AG09309 (cell line): ENCODE measurements around the gene PFKFB1.

ENCODE experiments used
- DNase-seq: peaks from one replicate; pipeline ENCODE4 v3.0.0-alpha.2; 2010; ENCODE audit warnings: low read depth
- H3K4me3 ChIP-seq: 2 replicates; pipeline ENCODE4 v1.5.1; 2011; ENCODE audit warnings: mild to moderate bottlenecking, low read depth, low read length, moderate library complexity; ENCODE audit not compliant: control insufficient read depth
- CTCF ChIP-seq: IDR thresholded peaks from 2 replicates; pipeline ENCODE4 v1.5.1; 2011; ENCODE audit warnings: mild to moderate bottlenecking, low read depth, low read length, inconsistent platforms; ENCODE audit not compliant: insufficient read depth, control insufficient read depth; ENCODE audit errors: missing control alignments

The PFKFB1 gene

GRCh38 chrX:54930291-54931049 lies 63.5 kb downstream of the PFKFB1 start:
- DNase-seq = no peak
- H3K4me3 ChIP-seq = no peak overlapping the region
- no peak for TF ChIP-seq CTCF

GRCh38 chrX:54928876-54929275 lies 65.1 kb downstream of the PFKFB1 start:
- H3K4me3 ChIP-seq = no peak overlapping the region
- DNase-seq = no peak
- no peak for TF ChIP-seq CTCF

GRCh38 chrX:54926978-54927377 lies 67.0 kb downstream of the PFKFB1 start:
- H3K4me3 ChIP-seq = no peak overlapping the region
- DNase-seq = no peak
- no peak for TF ChIP-seq CTCF

- no peak for DNase-seq
- no peak for TF ChIP-seq CTCF
- no peak overlapping the region for H3K4me3 ChIP-seq
Observed at GRCh38 chrX:54923376-54923775, 70.6 kb downstream of the PFKFB1 start.

- H3K4me3 ChIP-seq = no peak overlapping the region
- TF ChIP-seq CTCF = no peak
- no peak for DNase-seq
Observed at GRCh38 chrX:54922547-54922946, 71.4 kb downstream of the PFKFB1 start.

GRCh38 chrX:54921427-54922021 lies 72.5 kb downstream of the PFKFB1 start:
- TF ChIP-seq CTCF = no peak
- peak overlapping the region; percentile 80 for H3K4me3 ChIP-seq
- peak; percentile 13 for DNase-seq
